ENCODE results near the gene DTD2.

Gene DTD2

DNA sequence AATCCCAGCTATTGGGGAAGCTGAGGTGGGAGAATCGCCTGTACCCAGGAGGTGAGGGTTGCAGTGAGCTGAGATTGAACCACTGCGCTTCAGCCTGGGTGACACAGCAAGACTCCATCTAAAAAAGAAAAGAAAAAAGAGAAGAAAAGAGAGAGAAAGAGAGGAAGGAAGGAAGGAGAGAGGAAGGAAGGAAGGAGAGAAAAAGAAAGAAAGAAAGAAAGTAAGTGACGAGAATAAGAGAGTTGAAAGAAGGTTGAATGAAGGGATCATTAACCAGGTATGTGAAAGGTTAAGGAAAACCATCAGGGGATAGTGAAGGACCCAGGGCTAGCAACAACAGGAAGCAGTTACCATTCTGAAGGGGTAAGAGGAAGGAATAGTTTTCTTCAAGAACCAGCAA lies 4.2 kb upstream of the DTD2 start:
- H3K9me3 ChIP-seq (ENCODE audit: control insufficient read depth, low read length): no peaks in the 10 kb centered on the region
- H3K27ac ChIP-seq: no peak overlapping the region
- H3K27me3 ChIP-seq (ENCODE audit: control insufficient read depth, insufficient read depth, low read length): no peaks in the 10 kb centered on the region
- H2AFZ ChIP-seq: no peak overlapping the region
- no peak overlapping the region for H3K4me2 ChIP-seq (ENCODE audit: low read length)
- H3K4me1 ChIP-seq: peaks cover 8% of the 10 kb centered on the region
- TF ChIP-seq, protein P1, sequence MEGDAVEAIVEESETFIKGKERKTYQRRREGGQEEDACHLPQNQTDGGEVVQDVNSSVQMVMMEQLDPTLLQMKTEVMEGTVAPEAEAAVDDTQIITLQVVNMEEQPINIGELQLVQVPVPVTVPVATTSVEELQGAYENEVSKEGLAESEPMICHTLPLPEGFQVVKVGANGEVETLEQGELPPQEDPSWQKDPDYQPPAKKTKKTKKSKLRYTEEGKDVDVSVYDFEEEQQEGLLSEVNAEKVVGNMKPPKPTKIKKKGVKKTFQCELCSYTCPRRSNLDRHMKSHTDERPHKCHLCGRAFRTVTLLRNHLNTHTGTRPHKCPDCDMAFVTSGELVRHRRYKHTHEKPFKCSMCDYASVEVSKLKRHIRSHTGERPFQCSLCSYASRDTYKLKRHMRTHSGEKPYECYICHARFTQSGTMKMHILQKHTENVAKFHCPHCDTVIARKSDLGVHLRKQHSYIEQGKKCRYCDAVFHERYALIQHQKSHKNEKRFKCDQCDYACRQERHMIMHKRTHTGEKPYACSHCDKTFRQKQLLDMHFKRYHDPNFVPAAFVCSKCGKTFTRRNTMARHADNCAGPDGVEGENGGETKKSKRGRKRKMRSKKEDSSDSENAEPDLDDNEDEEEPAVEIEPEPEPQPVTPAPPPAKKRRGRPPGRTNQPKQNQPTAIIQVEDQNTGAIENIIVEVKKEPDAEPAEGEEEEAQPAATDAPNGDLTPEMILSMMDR (IDR thresholded peaks at IDR 0.05): no peak
- H3K9ac ChIP-seq: no peak overlapping the region
- H3K79me2 ChIP-seq: no peaks in the 10 kb centered on the region
- H3K4me3 ChIP-seq (ENCODE audit: low read depth, low read length): no peak overlapping the region
- H3K36me3 ChIP-seq (ENCODE audit: control insufficient read depth, insufficient read depth, low read length): no peaks in the 10 kb centered on the region

DNA sequence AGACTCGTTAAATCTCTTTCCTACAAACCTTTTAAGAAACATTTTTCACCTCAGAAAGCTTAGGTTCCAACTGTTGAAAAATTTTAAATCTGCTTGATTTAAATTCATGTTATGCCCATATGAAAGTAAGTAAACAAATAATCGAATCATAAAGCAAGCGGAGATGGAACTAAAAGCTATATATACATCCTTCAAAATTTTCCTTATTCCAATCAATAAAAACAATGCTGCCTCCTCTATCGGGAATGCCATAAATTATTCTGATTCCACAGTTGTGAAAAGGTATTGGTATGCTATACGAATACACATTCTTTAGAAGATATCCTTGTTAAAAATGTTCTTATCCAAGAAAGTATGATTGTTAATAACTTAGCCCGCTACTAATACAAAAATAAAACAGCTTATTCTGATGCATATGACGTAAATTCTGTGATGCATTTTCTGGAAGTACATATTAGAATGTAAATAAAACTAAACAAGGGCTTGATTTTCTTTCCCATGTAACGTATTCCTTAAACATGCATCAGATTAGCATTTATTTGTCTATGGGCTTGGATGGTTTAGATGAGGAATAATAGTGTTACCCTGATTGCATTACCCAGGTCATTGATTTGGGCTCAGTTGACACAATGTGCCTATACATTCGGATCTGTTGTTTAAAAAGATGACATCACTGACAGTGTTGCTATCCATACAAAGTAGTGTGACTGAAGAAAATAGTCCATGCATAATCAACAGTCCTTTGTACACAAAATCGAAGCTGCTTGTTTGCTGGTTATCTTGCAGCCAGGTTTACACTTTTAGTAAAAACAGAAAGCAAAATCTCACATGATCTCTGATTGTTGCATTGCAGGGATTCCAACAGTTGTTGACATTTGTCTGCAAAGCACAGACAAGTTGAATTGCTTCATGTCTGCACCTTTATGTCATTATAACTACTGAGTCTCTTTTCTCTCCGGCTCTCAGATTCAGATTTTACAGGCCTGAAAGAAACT lies 656 bp upstream of the DTD2 start:
- Histone ChIP-seq H3K79me2 (no peaks in the 10 kb centered on the region), H3K4me1 (peaks cover 8% of the 10 kb centered on the region), H3K36me3 (ENCODE audit: control insufficient read depth, insufficient read depth, low read length) (no peaks in the 10 kb centered on the region), H3K27me3 (ENCODE audit: control insufficient read depth, insufficient read depth, low read length) (no peaks in the 10 kb centered on the region), H3K4me2 (ENCODE audit: low read length) (peak overlapping the region; percentile 96), H3K9ac (peak overlapping the region; percentile 23), H3K27ac (peak overlapping the region; percentile 78), H2AFZ (peak overlapping the region; percentile 97), H3K4me3 (ENCODE audit: low read depth, low read length) (peak overlapping the region; percentile 82), H3K9me3 (ENCODE audit: control insufficient read depth, low read length) (no peaks in the 10 kb centered on the region)
- TF ChIP-seq, protein P1 (IDR thresholded peaks at IDR 0.05): no peak

DNA sequence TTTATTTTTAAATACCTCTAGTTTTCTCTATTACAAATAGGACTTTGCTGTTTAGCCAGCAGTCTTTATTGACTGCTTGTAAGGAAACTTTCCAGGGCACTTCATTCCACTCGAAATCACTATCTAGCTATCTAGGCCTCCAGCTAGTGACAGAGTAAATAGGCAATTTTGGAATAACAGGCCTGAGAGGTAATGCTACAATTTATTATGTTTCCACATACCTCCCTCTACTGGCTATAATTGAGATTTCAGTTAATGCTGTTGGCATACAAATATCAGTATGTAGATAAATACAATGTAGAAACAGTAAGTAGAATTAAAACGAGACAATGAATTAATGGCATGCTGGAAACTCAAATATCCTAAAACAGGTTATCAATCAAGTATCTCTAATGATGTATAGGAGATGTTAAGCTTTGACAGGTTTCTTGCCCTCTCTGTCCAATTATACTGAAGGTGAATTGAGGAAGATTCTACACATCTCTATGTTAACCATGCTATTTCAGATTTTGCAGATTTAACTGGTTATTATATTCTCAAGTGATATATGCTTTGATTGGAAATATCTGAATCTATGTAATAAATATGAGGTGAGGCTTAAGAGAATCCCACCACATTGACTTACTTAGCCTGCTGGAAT lies 7.2 kb downstream of the DTD2 start:
- no peaks in the 10 kb centered on the region for H3K9me3 ChIP-seq (ENCODE audit: control insufficient read depth, low read length)
- H3K9ac ChIP-seq: no peak overlapping the region
- no peak overlapping the region for H3K4me3 ChIP-seq (ENCODE audit: low read depth, low read length)
- H3K27me3 ChIP-seq (ENCODE audit: control insufficient read depth, insufficient read depth, low read length): no peaks in the 10 kb centered on the region
- no peaks in the 10 kb centered on the region for H3K79me2 ChIP-seq
- peak overlapping the region; percentile 43 for H2AFZ ChIP-seq
- TF ChIP-seq, protein P1 (IDR thresholded peaks at IDR 0.05): peak; percentile 61
- no peak overlapping the region for H3K4me2 ChIP-seq (ENCODE audit: low read length)
- H3K27ac ChIP-seq: no peak overlapping the region
- no peaks in the 10 kb centered on the region for H3K4me1 ChIP-seq
- H3K36me3 ChIP-seq (ENCODE audit: control insufficient read depth, insufficient read depth, low read length): no peaks in the 10 kb centered on the region

DNA sequence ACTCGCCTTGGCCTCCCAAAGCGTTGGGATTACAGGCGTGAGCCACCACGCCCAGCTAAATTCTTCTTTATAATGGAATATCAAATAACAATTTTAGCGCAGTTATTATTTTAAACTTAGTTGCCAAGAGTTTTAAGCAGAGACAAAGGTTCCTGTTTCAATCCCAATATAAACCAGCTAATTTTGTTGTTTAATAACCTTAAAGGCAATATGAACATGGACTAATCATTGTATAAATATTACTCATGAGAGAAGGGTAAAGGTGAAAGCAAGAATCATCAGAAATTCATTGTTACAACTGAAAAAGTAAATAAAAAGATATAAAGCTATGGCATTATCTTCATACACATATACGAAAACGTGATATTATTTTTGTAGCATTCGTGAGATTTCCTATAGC lies 8.2 kb downstream of the DTD2 start:
- H3K4me3 ChIP-seq (ENCODE audit: low read depth, low read length): no peak overlapping the region
- H2AFZ ChIP-seq: no peak overlapping the region
- no peak overlapping the region for H3K9ac ChIP-seq
- H3K79me2 ChIP-seq: no peaks in the 10 kb centered on the region
- H3K36me3 ChIP-seq (ENCODE audit: control insufficient read depth, insufficient read depth, low read length): no peaks in the 10 kb centered on the region
- H3K4me1 ChIP-seq: no peaks in the 10 kb centered on the region
- H3K4me2 ChIP-seq (ENCODE audit: low read length): no peak overlapping the region
- no peaks in the 10 kb centered on the region for H3K27me3 ChIP-seq (ENCODE audit: control insufficient read depth, insufficient read depth, low read length)
- TF ChIP-seq, protein P1 (IDR thresholded peaks at IDR 0.05): no peak
- no peak overlapping the region for H3K27ac ChIP-seq
- H3K9me3 ChIP-seq (ENCODE audit: control insufficient read depth, low read length): no peaks in the 10 kb centered on the region

Measured in parathyroid adenoma (tissue), 2 donors.